Fibroblast of lung (primary cell): Measurements from ENCODE around the gene HDAC3.

Experiments used
- EZH2 ChIP-seq: IDR thresholded peaks from 2 replicates; pipeline ENCODE4 v1.5.1; 2012; ENCODE audit warnings: low read length, control low read depth, mild to moderate bottlenecking; ENCODE audit errors: missing control alignments
- TF ChIP-seq, protein P1 (sequence below), 2 donors: IDR thresholded peaks in 1 of 2; conservative IDR thresholded peaks in 1 of 2; 1 replicate in 1 of 2; 2 replicates in 1 of 2; pipeline ENCODE4 v1.5.1; 2011 to 2012; ENCODE audit warnings: low read length in 2 of 2, control low read depth in 1 of 2, inconsistent platforms in 1 of 2, low read depth in 1 of 2, mild to moderate bottlenecking in 1 of 2

DNA sequence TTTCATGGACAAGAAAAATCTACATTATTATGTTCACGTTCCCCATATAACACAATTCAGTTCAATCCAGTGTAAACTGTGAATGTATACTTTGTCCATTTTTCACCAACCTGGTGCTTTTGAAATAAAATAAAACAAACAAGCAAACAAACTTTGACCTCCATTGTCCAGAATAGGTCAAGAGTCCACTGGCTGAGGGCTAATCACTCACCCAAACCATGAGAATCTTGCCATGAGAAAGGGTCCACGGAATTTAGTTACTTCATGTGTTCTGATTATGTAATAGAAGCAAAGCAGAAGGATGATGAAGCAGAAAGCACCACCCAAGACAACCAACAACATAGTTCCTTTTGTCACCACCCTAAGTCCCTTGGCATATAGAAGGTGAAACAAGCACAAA, 46.5 kb downstream of the HDAC3 start:
- TF ChIP-seq, protein P1, sequence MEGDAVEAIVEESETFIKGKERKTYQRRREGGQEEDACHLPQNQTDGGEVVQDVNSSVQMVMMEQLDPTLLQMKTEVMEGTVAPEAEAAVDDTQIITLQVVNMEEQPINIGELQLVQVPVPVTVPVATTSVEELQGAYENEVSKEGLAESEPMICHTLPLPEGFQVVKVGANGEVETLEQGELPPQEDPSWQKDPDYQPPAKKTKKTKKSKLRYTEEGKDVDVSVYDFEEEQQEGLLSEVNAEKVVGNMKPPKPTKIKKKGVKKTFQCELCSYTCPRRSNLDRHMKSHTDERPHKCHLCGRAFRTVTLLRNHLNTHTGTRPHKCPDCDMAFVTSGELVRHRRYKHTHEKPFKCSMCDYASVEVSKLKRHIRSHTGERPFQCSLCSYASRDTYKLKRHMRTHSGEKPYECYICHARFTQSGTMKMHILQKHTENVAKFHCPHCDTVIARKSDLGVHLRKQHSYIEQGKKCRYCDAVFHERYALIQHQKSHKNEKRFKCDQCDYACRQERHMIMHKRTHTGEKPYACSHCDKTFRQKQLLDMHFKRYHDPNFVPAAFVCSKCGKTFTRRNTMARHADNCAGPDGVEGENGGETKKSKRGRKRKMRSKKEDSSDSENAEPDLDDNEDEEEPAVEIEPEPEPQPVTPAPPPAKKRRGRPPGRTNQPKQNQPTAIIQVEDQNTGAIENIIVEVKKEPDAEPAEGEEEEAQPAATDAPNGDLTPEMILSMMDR (conservative IDR thresholded peaks at IDR 0.05 in 1 of 2, IDR thresholded peaks at IDR 0.05 in 1 of 2; ENCODE audit: low read depth in 1 of 2, low read length in 2 of 2) = no peak
- TF ChIP-seq EZH2 = no peak
